H1 (cell line): ENCODE data around the gene AP1M2. TPM values are rescaled to one million over a fixed set of nuclear protein-coding genes. Genes with fewer than 3 reads are reported as not detected.

ENCODE experiments used
- CTCF ChIA-PET: fragments of 300-600 bp; sonication (Branson Sonifier 250); formaldehyde crosslinking; loops from one replicate; lab custom pipeline; 2021; ENCODE audit not compliant: partially characterized antibody; lab: Charles Lee
- POLR2A ChIA-PET: fragments of 300-600 bp; sonication (Branson Sonifier 250); formaldehyde crosslinking; loops from one replicate; lab custom pipeline; 2021; ENCODE audit warnings: inconsistent platforms; ENCODE audit not compliant: partially characterized antibody; lab: Charles Lee
- DNase-seq, 2 experiments: peaks; one replicate each; pipeline versions ENCODE4 v3.0.0 to v3.0.0-alpha.2; 2010 to 2022; ENCODE audit warnings: low spot score in 2 of 2, low read depth in 1 of 2, mixed read lengths in 1 of 2
- FAIRE-seq: peaks from 2 replicates; lab custom pipeline; 2011; peaks lifted over from hg19 to GRCh38; lab: Jason Lieb, UNC
- H2AFZ ChIP-seq: 2 replicates; pipeline ENCODE4 v1.8.1; 2012; ENCODE audit warnings: low read length, inconsistent platforms
- H2AK5ac ChIP-seq: 2 replicates; pipeline ENCODE4 v1.6.1; 2013; ENCODE audit warnings: low read depth, low read length
- H2BK120ac ChIP-seq: replicated peaks from 2 replicates; pipeline ENCODE3; 2013; ENCODE audit warnings: low read depth, low read length, inconsistent platforms
- H2BK12ac ChIP-seq: 2 replicates; pipeline ENCODE4 v1.6.1; 2013; ENCODE audit warnings: low read depth, low read length
- H2BK15ac ChIP-seq: 2 replicates; pipeline ENCODE4 v1.6.1; 2013; ENCODE audit warnings: low read length
- H2BK20ac ChIP-seq: 2 replicates; pipeline ENCODE4 v1.6.1; 2013; ENCODE audit warnings: low read length
- H2BK5ac ChIP-seq: 2 replicates; pipeline ENCODE4 v1.6.1; 2013; ENCODE audit warnings: low read depth, low read length
- H3K14ac ChIP-seq: 2 replicates; pipeline ENCODE4 v1.6.1; 2013; ENCODE audit warnings: inconsistent platforms; ENCODE audit not compliant: insufficient read length
- H3K18ac ChIP-seq: 2 replicates; pipeline ENCODE4 v1.6.1; 2013; ENCODE audit warnings: low read length; ENCODE audit errors: extremely low read depth
- H3K23ac ChIP-seq: 2 replicates; pipeline ENCODE4 v1.6.1; 2013; ENCODE audit warnings: inconsistent platforms; ENCODE audit not compliant: insufficient read length
- H3K23me2 ChIP-seq: 2 replicates; pipeline ENCODE4 v1.6.1; 2013; ENCODE audit warnings: low read depth, low read length
- H3K27ac ChIP-seq: 2 replicates; pipeline ENCODE4 v1.6.1; 2011; ENCODE audit warnings: low read depth, low read length, inconsistent platforms
- H3K27me3 ChIP-seq, 4 experiments: replicated peaks in 1 of 4; 1 replicate in 1 of 4; 2 replicates in 3 of 4; pipeline versions ENCODE4 v1.6.1 to v1.8.1; 2011 to 2013; ENCODE audit warnings: low read length in 3 of 4, mild to moderate bottlenecking in 3 of 4, inconsistent platforms in 2 of 4, mixed read lengths in 2 of 4, moderate library complexity in 1 of 4; ENCODE audit not compliant: control insufficient read depth in 3 of 4, insufficient read depth in 3 of 4; ENCODE audit errors: extremely low read depth in 1 of 4
- H3K36me3 ChIP-seq, 4 experiments: 2 replicates each; pipeline versions ENCODE4 v1.6.1 to v1.8.1; 2011 to 2013; ENCODE audit warnings: mild to moderate bottlenecking in 4 of 4, low read length in 3 of 4, moderate library complexity in 2 of 4, control low read depth in 1 of 4, inconsistent platforms in 1 of 4; ENCODE audit not compliant: insufficient read depth in 4 of 4, control insufficient read depth in 2 of 4
- H3K4ac ChIP-seq: replicated peaks from 2 replicates; pipeline ENCODE3; 2013; ENCODE audit warnings: low read length, low read depth, mixed read lengths, inconsistent platforms; ENCODE audit not compliant: insufficient read length
- H3K4me1 ChIP-seq, 4 experiments: replicated peaks in 1 of 4; 1 replicate in 1 of 4; 2 replicates in 3 of 4; pipeline versions ENCODE4 v1.6.1 to v1.8.1; 2011 to 2013; ENCODE audit warnings: low read length in 3 of 4, inconsistent platforms in 2 of 4, mixed read lengths in 1 of 4; ENCODE audit not compliant: insufficient read depth in 4 of 4, control insufficient read depth in 3 of 4
- H3K4me2 ChIP-seq, 2 experiments: 2 replicates each; pipeline versions ENCODE4 v1.6.1 to v1.8.1; 2011 to 2013; ENCODE audit warnings: low read depth in 2 of 2, low read length in 2 of 2, control low read depth in 1 of 2, inconsistent platforms in 1 of 2, mild to moderate bottlenecking in 1 of 2; ENCODE audit not compliant: insufficient read depth in 1 of 2
- H3K4me3 ChIP-seq, 4 experiments: fragments of 200-600, 300-600 bp in 1 of 4; sonication (generic), shearing (Covaris generic), sonication (Bioruptor Twin) in 1 of 4; 2 replicates each; pipeline versions ENCODE4 v1.5.1 to v1.8.1; 2011 to 2016; ENCODE audit warnings: low read length in 4 of 4, low read depth in 3 of 4, control low read depth in 2 of 4, inconsistent platforms in 2 of 4, mild to moderate bottlenecking in 2 of 4, mixed read lengths in 1 of 4, moderate library complexity in 1 of 4; ENCODE audit not compliant: insufficient read depth in 2 of 4; ENCODE audit errors: extremely low read depth in 1 of 4
- H3K56ac ChIP-seq: replicated peaks from 2 replicates; pipeline ENCODE3; 2013; ENCODE audit warnings: low read depth, mild to moderate bottlenecking, mixed read lengths, low read length, inconsistent platforms; ENCODE audit not compliant: insufficient read length
- H3K79me1 ChIP-seq: 2 replicates; pipeline ENCODE4 v1.6.1; 2013; ENCODE audit warnings: low read depth, low read length, control low read depth
- H3K79me2 ChIP-seq, 2 experiments: 2 replicates each; pipeline versions ENCODE4 v1.6.1 to v1.8.1; 2012 to 2013; ENCODE audit warnings: low read length in 2 of 2, mild to moderate bottlenecking in 2 of 2, inconsistent platforms in 1 of 2; ENCODE audit not compliant: insufficient read depth in 2 of 2, control insufficient read depth in 1 of 2
- H3K9ac ChIP-seq, 4 experiments: replicated peaks in 1 of 4; 1 replicate in 1 of 4; 2 replicates in 3 of 4; pipeline versions ENCODE4 v1.6.1 to v1.8.1; 2011 to 2013; ENCODE audit warnings: low read depth in 3 of 4, low read length in 3 of 4, control low read depth in 2 of 4, mild to moderate bottlenecking in 2 of 4, moderate library complexity in 2 of 4, inconsistent platforms in 1 of 4; ENCODE audit errors: extremely low read depth in 1 of 4
- H3K9me3 ChIP-seq, 2 experiments: 2 replicates each; pipeline versions ENCODE4 v1.6.1 to v1.8.1; 2012 to 2013; ENCODE audit warnings: mild to moderate bottlenecking in 2 of 2, moderate library complexity in 2 of 2, control low read depth in 1 of 2, inconsistent platforms in 1 of 2, low read depth in 1 of 2, low read length in 1 of 2, mixed read lengths in 1 of 2; ENCODE audit not compliant: insufficient read depth in 2 of 2
- H4K20me1 ChIP-seq, 2 experiments: replicated peaks in 1 of 2; 2 replicates each; pipeline versions ENCODE3 to v1.8.1; 2011 to 2013; ENCODE audit warnings: inconsistent platforms in 2 of 2, low read length in 2 of 2, mild to moderate bottlenecking in 1 of 2; ENCODE audit not compliant: insufficient read depth in 2 of 2, control insufficient read depth in 1 of 2
- H4K5ac ChIP-seq: 2 replicates; pipeline ENCODE4 v1.6.1; 2013; ENCODE audit warnings: low read length, low read depth, mixed read lengths, inconsistent platforms; ENCODE audit not compliant: insufficient read length
- H4K8ac ChIP-seq: 2 replicates; pipeline ENCODE4 v1.8.0; 2013; ENCODE audit warnings: mild to moderate bottlenecking, moderate library complexity, low read length, inconsistent platforms; ENCODE audit not compliant: insufficient read depth; ENCODE audit errors: extremely low read depth
- H4K91ac ChIP-seq: replicated peaks from 2 replicates; pipeline ENCODE3; 2013; ENCODE audit warnings: low read length, mixed read lengths, inconsistent platforms; ENCODE audit not compliant: insufficient read length
- CBX5 ChIP-seq: fragments of 300-800, 300-1000 bp; sonication (generic); IDR thresholded peaks from 2 replicates; pipeline ENCODE4 v1.7.1; 2016; ENCODE audit warnings: antibody characterized with exemption, low read length, low read depth
- WGBS, 2 experiments: shearing (Covaris generic) in 1 of 2; methylation state at CpG; one replicate each; pipeline versions ENCODE4 v1.1.6 to v1.1.7; 2013 to 2015; ENCODE audit warnings: low lambda C conversion rate in 2 of 2, mixed read lengths in 2 of 2, inconsistent platforms in 1 of 2, low coverage in 1 of 2, missing lambda C conversion rate in 1 of 2; ENCODE audit not compliant: insufficient replicate concordance in 2 of 2, insufficient coverage in 1 of 2, insufficient read length in 1 of 2; ENCODE audit errors: extremely low coverage in 1 of 2, missing lambda C conversion rate in 1 of 2; 5-methylcytosine and 5-hydroxymethylcytosine counted together
- polyA plus RNA-seq, 7 experiments: library from polyadenylated mRNA; depleted of rRNA in 3 of 7; stranded (reverse) in 5 of 7; unstranded in 2 of 7; fragments of >200 nt in 5 of 7; fragments of 200-250 nt in 2 of 7; gene quantifications; 1 replicate in 5 of 7; 2 replicates in 1 of 7; 4 replicates in 1 of 7; pipeline versions ENCODE4 v1.2.1 to v1.2.3, GENCODE V29; 2011 to 2013; ENCODE audit warnings: missing spikeins in 2 of 7, mixed read lengths in 2 of 7
- total RNA-seq: library from RNA; stranded (reverse); fragmentation: NEBNext Ultra II Directional; extraction: Animal tissue kit (Norgen Biotek cat#: 25700); gene quantifications from 2 replicates; pipeline ENCODE4 v1.2.1, GENCODE V29; 2021

The AP1M2 gene
- total and polyA plus RNA-seq, 2 of the 8 experiments (the other 6 are each of a cell fraction or from before 2014, with no cell fraction given), result 140 to 161 TPM

DNA sequence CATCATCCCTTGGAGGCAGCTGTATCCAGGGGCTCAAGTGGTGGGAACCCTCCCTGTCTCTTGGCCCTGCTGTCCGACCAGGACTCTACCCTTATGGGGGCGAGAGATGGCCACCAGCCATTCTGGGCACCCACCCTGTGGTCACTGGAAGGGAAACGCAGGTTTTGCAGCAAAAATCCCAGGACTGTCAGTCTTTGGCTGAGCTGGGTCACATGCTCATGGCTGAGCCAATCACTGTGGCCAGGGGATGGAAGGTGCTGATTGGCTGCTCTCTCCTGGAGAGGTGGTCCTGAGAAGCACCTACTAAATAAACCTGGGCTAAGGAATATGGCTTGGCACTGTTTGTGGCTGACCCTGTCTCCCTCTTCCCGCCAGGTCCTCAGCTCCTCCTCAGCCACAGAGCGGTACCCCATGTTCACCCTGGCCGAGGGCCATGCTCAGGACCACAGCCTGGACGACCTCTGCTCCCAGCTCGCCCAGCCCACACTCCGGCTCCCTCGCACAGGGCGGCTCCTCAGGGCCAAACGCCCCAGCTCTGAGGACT lies 34.5 kb downstream of the AP1M2 start:
- Histone ChIP-seq H2BK15ac (no peak overlapping the region), H3K9me3 (no peaks in the 10 kb centered on the region), H2BK5ac (no peak overlapping the region), H4K20me1 (peaks cover 6 to 20% of the 10 kb centered on the region in 2 experiments), H2AFZ (no peak overlapping the region), H3K4me1 (no peaks in the 10 kb centered on the region), H3K18ac (no peak overlapping the region), H2AK5ac (no peak overlapping the region), H3K4ac (no peak overlapping the region), H2BK120ac (no peak overlapping the region), H4K91ac (no peak overlapping the region), H3K79me2 (no peaks in the 10 kb centered on the region), H4K5ac (no peak overlapping the region), H3K36me3 (peaks cover 12 to 62% (median 43%) of the 10 kb centered on the region in 4 experiments; a peak in 7 of 8 replicates), H3K23ac (no peak overlapping the region), H2BK20ac (no peak overlapping the region), H3K4me3 (no peak overlapping the region), H3K56ac (no peak overlapping the region), H3K27ac (no peak overlapping the region), H3K14ac (no peak overlapping the region), H4K8ac (no peak overlapping the region), H3K23me2 (no peaks in the 10 kb centered on the region), H3K4me2 (no peak overlapping the region), H3K79me1 (0 out of 2 replicates have a peak, but pooled peaks cover 3% of the 10 kb centered on the region), H3K9ac (no peak overlapping the region), H2BK12ac (no peak overlapping the region), H3K27me3 (no peaks in the 10 kb centered on the region)
- ChIA-PET CTCF (interaction anchor here (0.8 to 4.5 kb wide), 17 partner anchors 9 to 412 kb away, joined by 3 to 25 read pairs (median 4); partner anchors contain the start of gene ATG4D), POLR2A (interaction anchor here (0.7 to 5.0 kb wide), 20 partner anchors 9 to 149 kb away, joined by 3 to 41 read pairs (median 4); partner anchors contain the start of genes QTRT1, S1PR5 and SLC44A2)
- 87% methylated on average over 12 of the region's 12 CpGs; no CpG with 5 or more reads in 1 of the 2 experiments for WGBS, 2 experiments
- FAIRE-seq (peak; percentile 95), DNase-seq (peak; percentile 44 to 85)
- no peak for TF ChIP-seq CBX5
